ENCODE data around the gene BIN1.

The BIN1 gene

GRCh38 chr2:127074936-127075335 lies 32.0 kb downstream of the BIN1 start:
- no peak for DNase-seq

- no peak for DNase-seq
Measured at GRCh38 chr2:127074358-127074757, 32.6 kb downstream of the BIN1 start.

GRCh38 chr2:127072970-127073369 lies 34.0 kb downstream of the BIN1 start:
- DNase-seq, result no peak

- DNase-seq, result no peak
Measured at GRCh38 chr2:127072396-127072795, 34.6 kb downstream of the BIN1 start.

- DNase-seq, result no peak
Measured at GRCh38 chr2:127071901-127072328, 35.0 kb downstream of the BIN1 start.

- DNase-seq, result no peak
Measured at GRCh38 chr2:127070221-127070620, 36.7 kb downstream of the BIN1 start.

GRCh38 chr2:127069536-127069935 lies 37.4 kb downstream of the BIN1 start:
- DNase-seq, result no peak

GRCh38 chr2:127069003-127069402 lies 38.0 kb downstream of the BIN1 start:
- no peak for DNase-seq

GRCh38 chr2:127068351-127068741 lies 38.6 kb downstream of the BIN1 start:
- no peak for DNase-seq

- peak; percentile 3 for DNase-seq
Measured at GRCh38 chr2:127067620-127068350, 39.2 kb downstream of the BIN1 start.

- DNase-seq, result no peak
Measured at GRCh38 chr2:127066942-127067341, 40.0 kb downstream of the BIN1 start.

GRCh38 chr2:127065940-127066318 lies 41.0 kb downstream of the BIN1 start:
- no peak for DNase-seq

GRCh38 chr2:127065299-127065939 lies 41.5 kb downstream of the BIN1 start:
- no peak for DNase-seq

GRCh38 chr2:127064642-127065250 lies 42.2 kb downstream of the BIN1 start:
- no peak for DNase-seq

- no peak for DNase-seq
Measured at GRCh38 chr2:127063701-127064590, 43.0 kb downstream of the BIN1 start.

GRCh38 chr2:127061375-127062273 lies 45.3 kb downstream of the BIN1 start:
- no peak for DNase-seq

GRCh38 chr2:127060264-127060945 lies 46.5 kb downstream of the BIN1 start:
- DNase-seq, result no peak

- no peak for DNase-seq
Measured at GRCh38 chr2:127059559-127059958, 47.4 kb downstream of the BIN1 start.

- DNase-seq, result no peak
Measured at GRCh38 chr2:127058954-127059252, 48.1 kb downstream of the BIN1 start.

- DNase-seq, result no peak
Measured at GRCh38 chr2:127058246-127058953, 48.6 kb downstream of the BIN1 start.

All from NCI-H526 treated with DMSO at 0.1 percent for 48 hours (cell line).